RWPE1 (cell line): Measurements from ENCODE around the gene EDN1.

ENCODE experiments used
- CTCF ChIA-PET: fragments of 350-600 bp; sonication (Branson Sonifier 250); formaldehyde crosslinking; extraction: SDS; loops from one replicate; lab custom pipeline; 2021; lab: Yijun Ruan, JAX
- POLR2A ChIA-PET: fragments of 400-600 bp; formaldehyde crosslinking; extraction: SDS; loops from one replicate; lab custom pipeline; 2020; ENCODE audit warnings: antibody characterized with exemption; ENCODE audit not compliant: low non-redundant PET; lab: Yijun Ruan, JAX
- DNase-seq: peaks from one replicate; pipeline ENCODE4 v3.0.0; 2012; ENCODE audit warnings: low spot score
- H3K27ac ChIP-seq: fragments of 450-650 bp; 2 replicates; pipeline ENCODE4 v1.5.1; 2017
- CTCF ChIP-seq: fragments of 450-650 bp; conservative IDR thresholded peaks from 2 replicates; pipeline ENCODE4 v1.5.1; 2017; ENCODE audit warnings: low read depth, mild to moderate bottlenecking

Gene EDN1

GRCh38 chr6:12295558-12296254, 5.5 kb downstream of the EDN1 start:
- no peak for DNase-seq
- H3K27ac ChIP-seq: peak overlapping the region; percentile 83
- no peak for TF ChIP-seq CTCF
- CTCF ChIA-PET: interaction anchor here (1.1 kb wide), 1 partner anchor 27 kb away, joined by 4 read pairs; no protein-coding TSS in a partner anchor
- POLR2A ChIA-PET: no interaction called here

- DNase-seq: peak; percentile 77
- H3K27ac ChIP-seq: peak overlapping the region; percentile 83
- TF ChIP-seq CTCF: no peak
- ChIA-PET CTCF (interaction anchor here (0.6 kb wide), 1 partner anchor 1481 kb away, joined by 4 read pairs; no protein-coding TSS in a partner anchor), POLR2A (no interaction called here)
Observed at GRCh38 chr6:12296255-12296573, 6.1 kb downstream of the EDN1 start.

GRCh38 chr6:12296604-12297003, 6.4 kb downstream of the EDN1 start:
- DNase-seq: no peak
- CTCF ChIA-PET: interaction anchor here (0.6 kb wide), 1 partner anchor 1481 kb away, joined by 4 read pairs; no protein-coding TSS in a partner anchor
- TF ChIP-seq CTCF: no peak
- POLR2A ChIA-PET: no interaction called here
- no peak overlapping the region for H3K27ac ChIP-seq

- no peak for DNase-seq
- CTCF ChIA-PET: interaction anchor here (0.5 kb wide), 1 partner anchor 113 kb away, joined by 3 read pairs; no protein-coding TSS in a partner anchor
- TF ChIP-seq CTCF: no peak
- H3K27ac ChIP-seq: no peak overlapping the region
- POLR2A ChIA-PET: no interaction called here
Observed at GRCh38 chr6:12297363-12298016, 7.3 kb downstream of the EDN1 start.

- ChIA-PET POLR2A (no interaction called here), CTCF (interaction anchor here (0.5 kb wide), 1 partner anchor 8 kb away, joined by 3 read pairs; no protein-coding TSS in a partner anchor)
- DNase-seq: no peak
- no peak for TF ChIP-seq CTCF
- no peak overlapping the region for H3K27ac ChIP-seq
Observed at GRCh38 chr6:12298017-12298978, 8.1 kb downstream of the EDN1 start.

- no peak for DNase-seq
- no peak overlapping the region for H3K27ac ChIP-seq
- POLR2A ChIA-PET: no interaction called here
- CTCF ChIA-PET: no interaction called here
- no peak for TF ChIP-seq CTCF
Observed at GRCh38 chr6:12298995-12299394, 8.8 kb downstream of the EDN1 start.
